Uterus (tissue), 4 donors: ENCODE results near the gene FAM185A. TPM values are rescaled to one million over a fixed set of nuclear protein-coding genes. Genes with fewer than 3 reads are reported as not detected.
"Not testable (repeated sequence)": the region's sequence is repeated elsewhere in the genome, so short reads cannot be mapped to it uniquely, and the experiment has no call there.

Experiments used
- DNase-seq, 2 donors: peaks; one replicate each; pipeline ENCODE4 v3.0.0-alpha.2; 2019 to 2020
- H3K27ac ChIP-seq, 2 donors: fragments of 200-600 bp; sonication (generic); 1 replicate in 1 of 2; 2 replicates in 1 of 2; pipeline ENCODE4 v1.5.1; 2016 to 2018
- H3K27me3 ChIP-seq, 2 donors: fragments of 200-600 bp; sonication (generic); one replicate each; pipeline ENCODE4 v1.5.1; 2018 to 2019; ENCODE audit warnings: control low read depth in 1 of 2
- H3K36me3 ChIP-seq, 2 donors: fragments of 200-600 bp; sonication (generic); one replicate each; pipeline ENCODE4 v1.5.1; 2019; ENCODE audit warnings: control low read depth in 1 of 2
- H3K4me1 ChIP-seq, 2 donors: fragments of 200-600 bp; sonication (generic); one replicate each; pipeline ENCODE4 v1.5.1; 2018 to 2019; ENCODE audit warnings: control low read depth in 1 of 2
- H3K4me3 ChIP-seq, 2 donors: fragments of 200-600 bp; sonication (generic); 1 replicate in 1 of 2; 2 replicates in 1 of 2; pipeline ENCODE4 v1.5.1; 2018 to 2019; ENCODE audit warnings: mild to moderate bottlenecking in 1 of 2
- H3K9me3 ChIP-seq, 2 donors: fragments of 200-600 bp; sonication (generic); one replicate each; pipeline ENCODE4 v1.5.1; 2019; ENCODE audit warnings: control low read depth in 1 of 2
- POLR2A ChIP-seq, 2 donors: fragments of 450-650 bp; IDR thresholded peaks; one replicate each; pipeline ENCODE4 v1.6.1; 2016; ENCODE audit warnings: antibody characterized with exemption in 2 of 2, mild to moderate bottlenecking in 1 of 2, moderate library complexity in 1 of 2
- intact Hi-C: fragments of 100-400 bp; cut with DNase I; formaldehyde crosslinking; loops from one replicate; pipeline ENCODE4 v1.15.1; 2023; ENCODE audit warnings: low total_unique reads
- total RNA-seq, 4 donors: library from RNA; depleted of rRNA in 3 of 4; stranded (reverse); fragments of >200 nt in 3 of 4; gene quantifications; one replicate each; pipeline versions ENCODE4 v1.1.0 to v1.2.4, GENCODE V29; 2014 to 2023
- TF ChIP-seq, protein P1 (sequence below), 4 experiments: fragments of 200-600 bp in 2 of 4; fragments of 450-650 bp in 2 of 4; sonication (generic) in 2 of 4; IDR thresholded peaks; one replicate each; pipeline ENCODE4 v1.5.1; 2016 to 2019; ENCODE audit warnings: antibody characterized with exemption in 4 of 4, mild to moderate bottlenecking in 2 of 4, moderate library complexity in 1 of 4
- donor health status: DM: yes; HTN: yes; CAD: no.

Gene FAM185A
- total RNA-seq, 4 donors from 2014 or later = 0.59 to 118 (median 19.4) TPM

DNA sequence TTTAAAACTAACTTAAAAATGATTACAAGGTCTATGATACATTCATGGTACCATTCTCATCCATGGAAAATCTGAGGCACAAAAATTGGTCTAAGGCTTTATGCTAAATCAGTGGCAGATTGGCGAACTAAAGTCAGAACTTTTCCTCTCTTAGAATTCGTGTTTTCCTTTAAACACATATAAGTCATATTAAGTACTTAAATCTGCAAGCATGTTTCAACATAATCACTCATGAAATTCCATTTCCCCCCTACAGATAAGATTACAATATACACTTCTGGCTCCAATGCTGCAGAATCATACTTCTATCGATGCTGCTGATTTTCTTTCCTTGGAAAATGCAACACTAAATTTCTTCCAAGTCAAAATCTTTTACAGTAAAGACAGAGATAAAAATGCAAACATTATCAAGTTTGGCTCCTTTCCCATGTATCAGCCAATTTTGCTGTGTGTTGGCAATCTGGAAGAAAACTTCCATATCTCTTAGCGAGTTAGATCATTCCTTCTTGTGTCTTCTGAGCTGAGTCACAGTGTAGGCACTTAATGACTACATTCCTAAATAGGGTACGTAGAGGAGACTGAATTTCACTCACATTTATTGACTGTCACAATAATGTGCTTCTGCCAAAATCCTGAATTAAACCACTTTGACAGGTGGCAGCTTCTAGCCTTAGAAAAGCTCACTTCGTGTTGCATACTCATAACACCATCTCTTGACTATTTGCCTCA lies 87.6 kb downstream of the FAM185A start:
- DNase-seq = no peak

GRCh38 chr7:102836977-102837376 lies 88.2 kb downstream of the FAM185A start:
- no peak overlapping the region for H3K4me3 ChIP-seq
- peak overlapping the region; percentile 33 to 60 for H3K27ac ChIP-seq
- H3K4me1 ChIP-seq = peaks cover 5 to 7% of the 10 kb centered on the region in 2 donors
- no peaks in the 10 kb centered on the region for H3K9me3 ChIP-seq
- TF ChIP-seq, protein P1, sequence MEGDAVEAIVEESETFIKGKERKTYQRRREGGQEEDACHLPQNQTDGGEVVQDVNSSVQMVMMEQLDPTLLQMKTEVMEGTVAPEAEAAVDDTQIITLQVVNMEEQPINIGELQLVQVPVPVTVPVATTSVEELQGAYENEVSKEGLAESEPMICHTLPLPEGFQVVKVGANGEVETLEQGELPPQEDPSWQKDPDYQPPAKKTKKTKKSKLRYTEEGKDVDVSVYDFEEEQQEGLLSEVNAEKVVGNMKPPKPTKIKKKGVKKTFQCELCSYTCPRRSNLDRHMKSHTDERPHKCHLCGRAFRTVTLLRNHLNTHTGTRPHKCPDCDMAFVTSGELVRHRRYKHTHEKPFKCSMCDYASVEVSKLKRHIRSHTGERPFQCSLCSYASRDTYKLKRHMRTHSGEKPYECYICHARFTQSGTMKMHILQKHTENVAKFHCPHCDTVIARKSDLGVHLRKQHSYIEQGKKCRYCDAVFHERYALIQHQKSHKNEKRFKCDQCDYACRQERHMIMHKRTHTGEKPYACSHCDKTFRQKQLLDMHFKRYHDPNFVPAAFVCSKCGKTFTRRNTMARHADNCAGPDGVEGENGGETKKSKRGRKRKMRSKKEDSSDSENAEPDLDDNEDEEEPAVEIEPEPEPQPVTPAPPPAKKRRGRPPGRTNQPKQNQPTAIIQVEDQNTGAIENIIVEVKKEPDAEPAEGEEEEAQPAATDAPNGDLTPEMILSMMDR (IDR thresholded peaks at IDR 0.05) = no peak
- TF ChIP-seq POLR2A (IDR thresholded peaks at IDR 0.05) = no peak
- DNase-seq = no peak
- no peaks in the 10 kb centered on the region for H3K27me3 ChIP-seq
- H3K36me3 ChIP-seq = no peaks in the 10 kb centered on the region
- intact Hi-C loops = no loop called here

More for the DNA sequence above, 87.6 kb downstream of the FAM185A start:
- TF ChIP-seq, protein P1 (IDR thresholded peaks at IDR 0.05) = no peak
- no peak for TF ChIP-seq POLR2A (IDR thresholded peaks at IDR 0.05)
- Histone ChIP-seq H3K27ac (peak overlapping the region; percentile 33 to 60), H3K4me1 (peaks cover 5 to 7% of the 10 kb centered on the region in 2 donors), H3K9me3 (no peaks in the 10 kb centered on the region), H3K36me3 (no peaks in the 10 kb centered on the region), H3K4me3 (no peak overlapping the region), H3K27me3 (no peaks in the 10 kb centered on the region)
- intact Hi-C loops = no loop called here

DNA sequence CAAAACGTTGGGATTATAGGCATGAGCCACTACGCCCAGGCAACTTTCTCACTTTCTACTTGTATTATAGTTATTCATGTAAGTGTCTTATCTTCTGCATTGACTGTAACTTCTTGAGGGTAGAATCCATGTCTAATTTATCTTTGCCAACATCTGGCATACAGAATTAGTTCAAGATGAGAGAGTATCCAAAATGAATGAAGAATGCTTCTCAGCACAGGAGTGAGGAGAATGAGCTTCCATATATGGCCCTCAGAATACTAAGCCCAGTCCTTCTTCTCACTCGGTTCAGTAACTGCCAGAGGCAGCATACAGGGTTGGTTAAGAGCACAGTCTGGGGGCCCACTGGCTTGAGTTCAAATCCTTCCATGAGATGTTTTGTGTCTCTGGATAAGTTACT lies 89.0 kb downstream of the FAM185A start:
- no peak overlapping the region for H3K27ac ChIP-seq
- DNase-seq = no peak
- intact Hi-C loops = no loop called here
- H3K4me3 ChIP-seq = no peak overlapping the region
- TF ChIP-seq, protein P1 (IDR thresholded peaks at IDR 0.05) = no peak
- no peak for TF ChIP-seq POLR2A (IDR thresholded peaks at IDR 0.05)
- H3K4me1 ChIP-seq = peaks cover 5 to 7% of the 10 kb centered on the region in 2 donors
- no peaks in the 10 kb centered on the region for H3K9me3 ChIP-seq
- no peaks in the 10 kb centered on the region for H3K36me3 ChIP-seq
- no peaks in the 10 kb centered on the region for H3K27me3 ChIP-seq

DNA sequence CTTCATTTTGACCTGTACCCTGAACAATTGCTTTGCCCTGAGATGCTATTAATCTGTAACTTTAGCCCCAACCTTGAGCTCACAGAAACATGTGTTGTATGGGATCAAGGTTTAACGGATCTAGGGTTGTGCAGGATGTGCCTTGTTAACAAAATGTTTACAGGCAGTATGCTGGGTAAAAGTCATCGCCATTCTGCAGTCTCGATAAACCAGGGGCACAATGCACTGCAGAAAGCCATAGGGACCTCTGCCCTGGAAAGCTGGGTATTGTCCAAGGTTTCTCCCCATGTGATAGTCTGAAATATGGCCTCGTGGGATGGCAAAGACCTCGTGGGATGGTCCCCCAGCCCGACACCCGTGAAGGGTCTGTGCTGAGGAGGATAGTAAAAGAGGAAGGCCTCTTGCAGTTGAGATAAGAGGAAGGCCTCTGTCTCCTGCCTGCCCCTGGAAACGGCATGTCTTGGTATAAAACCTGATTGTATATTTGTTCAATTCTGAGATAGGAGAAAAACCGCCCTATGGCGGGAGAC lies 89.8 kb downstream of the FAM185A start:
- H3K4me1 ChIP-seq, H3K4me3 ChIP-seq, H3K9me3 ChIP-seq, H3K27ac ChIP-seq, DNase-seq, H3K27me3 ChIP-seq, intact Hi-C loops, H3K36me3 ChIP-seq: not testable (repeated sequence)

DNA sequence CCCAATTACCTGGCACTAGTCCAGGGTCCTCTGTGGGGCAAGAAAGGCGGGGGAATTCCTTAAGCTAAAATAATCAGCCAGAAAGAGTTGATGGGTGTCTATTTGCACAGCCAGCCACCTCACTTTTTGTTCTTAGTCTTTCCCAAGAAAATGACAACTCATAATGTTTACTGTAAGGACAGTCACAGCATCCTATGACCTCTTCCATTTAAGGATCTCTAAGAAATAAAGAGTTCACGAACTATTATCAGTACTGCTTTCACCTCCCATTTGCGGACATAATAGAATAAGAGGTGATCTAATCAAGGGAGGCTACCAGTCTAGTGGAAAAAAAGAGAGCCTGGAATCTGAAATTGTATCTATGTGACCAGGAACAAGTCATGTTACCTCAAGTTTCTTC lies 91.6 kb downstream of the FAM185A start:
- Histone ChIP-seq H3K27ac (no peak overlapping the region), H3K4me3 (no peak overlapping the region), H3K36me3 (no peaks in the 10 kb centered on the region), H3K9me3 (no peaks in the 10 kb centered on the region), H3K4me1 (peaks cover 5 to 7% of the 10 kb centered on the region in 2 donors), H3K27me3 (no peaks in the 10 kb centered on the region)
- DNase-seq = no peak
- intact Hi-C loops = no loop called here
- no peak for TF ChIP-seq POLR2A (IDR thresholded peaks at IDR 0.05)

DNA sequence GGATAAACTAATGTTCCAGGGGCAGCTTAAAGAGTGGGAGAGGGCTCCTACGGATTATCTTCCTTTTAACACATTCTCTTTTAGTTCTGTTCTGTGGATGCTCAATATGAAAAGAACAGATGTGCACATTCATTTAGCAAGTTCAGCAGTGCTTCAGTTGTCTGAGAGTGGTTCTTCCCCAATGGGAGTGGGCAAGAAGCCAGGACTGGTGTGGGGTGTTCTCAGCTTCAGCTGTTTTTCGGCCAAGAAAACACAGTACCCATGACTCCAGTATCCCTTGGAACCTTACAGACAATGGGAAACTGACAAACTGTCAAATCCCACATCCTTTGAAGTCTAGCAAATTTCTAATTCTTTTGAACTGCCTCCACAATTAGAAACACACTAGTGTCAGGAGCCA lies 92.5 kb downstream of the FAM185A start:
- Histone ChIP-seq H3K4me3 (no peak overlapping the region), H3K27me3 (no peaks in the 10 kb centered on the region), H3K27ac (no peak overlapping the region), H3K9me3 (no peaks in the 10 kb centered on the region), H3K4me1 (peaks cover under 1 to 7% of the 10 kb centered on the region in 2 donors), H3K36me3 (no peaks in the 10 kb centered on the region)
- DNase-seq = no peak
- no peak for TF ChIP-seq POLR2A (IDR thresholded peaks at IDR 0.05)
- TF ChIP-seq, protein P1 (IDR thresholded peaks at IDR 0.05) = no peak
- intact Hi-C loops = no loop called here
